Loucy (cell line): ENCODE data around the gene HLA-A.

Experiments
- H2AFZ ChIP-seq: fragments of 200-600 bp; sonication (generic); 2 replicates; pipeline ENCODE4 v1.6.0; 2016; ENCODE audit warnings: antibody characterized with exemption, mild to moderate bottlenecking, low read length, moderate library complexity
- H3F3A ChIP-seq: fragments of 200-600 bp; 2 replicates; pipeline ENCODE4 v1.6.0; 2016; ENCODE audit warnings: antibody characterized with exemption, low read depth, mild to moderate bottlenecking
- H3K27me3 ChIP-seq: fragments of 200-600 bp; sonication (generic); 2 replicates; pipeline ENCODE4 v1.6.1; 2014; ENCODE audit warnings: low read length, mild to moderate bottlenecking; ENCODE audit not compliant: insufficient read depth, poor library complexity, severe bottlenecking
- H3K36me3 ChIP-seq: fragments of 200-600 bp; sonication (generic); 2 replicates; pipeline ENCODE4 v1.6.1; 2016; ENCODE audit warnings: low read length; ENCODE audit not compliant: insufficient read depth
- H3K4me1 ChIP-seq: fragments of 200-600 bp; sonication (generic); 2 replicates; pipeline ENCODE4 v1.5.1; 2014; ENCODE audit warnings: low read length, mild to moderate bottlenecking; ENCODE audit not compliant: insufficient read depth, poor library complexity, severe bottlenecking
- H3K4me2 ChIP-seq: fragments of 200-600 bp; sonication (generic); 2 replicates; pipeline ENCODE4 v1.6.0; 2014; ENCODE audit warnings: antibody characterized with exemption, low read length, low read depth, mild to moderate bottlenecking; ENCODE audit not compliant: poor library complexity, severe bottlenecking
- H3K4me3 ChIP-seq: fragments of 200-600 bp; sonication (generic); 2 replicates; pipeline ENCODE4 v1.5.1; 2014; ENCODE audit warnings: low read length, mild to moderate bottlenecking, mixed read lengths; ENCODE audit not compliant: poor library complexity, severe bottlenecking
- H3K79me2 ChIP-seq: fragments of 200-600 bp; sonication (generic); 2 replicates; pipeline ENCODE4 v1.6.1; 2014; ENCODE audit warnings: low read length; ENCODE audit not compliant: insufficient read depth
- H3K9ac ChIP-seq: fragments of 200-600 bp; sonication (generic); 2 replicates; pipeline ENCODE4 v1.6.0; 2014; ENCODE audit warnings: mild to moderate bottlenecking, low read depth, low read length, moderate library complexity; ENCODE audit not compliant: poor library complexity, severe bottlenecking
- H3K9me2 ChIP-seq: fragments of 200-600 bp; sonication (generic); replicated peaks from 2 replicates; pipeline ENCODE4 v1.6.1; 2016; ENCODE audit warnings: low read depth, low read length, mixed read lengths
- H3K9me3 ChIP-seq: fragments of 200-600 bp; sonication (generic); 2 replicates; pipeline ENCODE4 v1.6.1; 2014; ENCODE audit warnings: mild to moderate bottlenecking, antibody characterized with exemption, low read length, low read depth; ENCODE audit not compliant: insufficient read depth
- H4K20me1 ChIP-seq: fragments of 200-600 bp; sonication (generic); 2 replicates; pipeline ENCODE4 v1.6.0; 2014; ENCODE audit warnings: antibody characterized with exemption, low read length, mild to moderate bottlenecking; ENCODE audit not compliant: insufficient read depth, poor library complexity, severe bottlenecking
- EZH2phosphoT487 ChIP-seq: fragments of 200-600 bp; IDR thresholded peaks from 2 replicates; pipeline ENCODE4 v1.6.1; 2018; ENCODE audit warnings: antibody characterized with exemption, mild to moderate bottlenecking, moderate library complexity, borderline replicate concordance
- TF ChIP-seq, protein P1 (sequence below): fragments of 200-600 bp; sonication (generic); conservative IDR thresholded peaks from 2 replicates; pipeline ENCODE4 v1.5.1; 2014; ENCODE audit warnings: mild to moderate bottlenecking, antibody characterized with exemption, low read length

Gene HLA-A

DNA sequence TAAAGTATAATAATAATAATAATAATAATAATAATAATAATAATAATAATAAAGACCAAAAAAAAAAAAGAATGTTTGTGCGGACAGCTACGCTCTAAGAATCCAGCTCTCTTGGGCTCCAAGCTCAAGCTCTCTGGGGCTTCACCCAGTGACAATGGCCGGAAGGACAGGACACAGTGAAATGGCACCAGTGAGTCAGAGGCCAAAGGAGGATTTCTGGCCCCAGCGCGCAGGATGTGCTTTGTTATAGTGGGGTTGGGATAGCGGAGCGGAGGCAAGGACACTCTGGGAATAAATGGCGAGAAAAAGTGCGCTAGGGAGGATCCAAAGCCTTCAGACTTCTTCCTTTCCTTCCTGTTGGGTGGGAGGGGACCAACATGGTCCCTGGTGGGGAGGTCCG lies 38.2 kb downstream of the HLA-A start:
- Histone ChIP-seq H3K36me3 (no peaks in the 10 kb centered on the region), H3K79me2 (no peaks in the 10 kb centered on the region), H3K4me3 (no peak overlapping the region), H2AFZ (no peak overlapping the region), H3K4me1 (peaks cover 8% of the 10 kb centered on the region), H3F3A (no peaks in the 10 kb centered on the region), H3K9me3 (no peaks in the 10 kb centered on the region), H3K9me2 (no peaks in the 10 kb centered on the region), H4K20me1 (no peaks in the 10 kb centered on the region), H3K4me2 (no peak overlapping the region), H3K9ac (no peak overlapping the region), H3K27me3 (no peaks in the 10 kb centered on the region)
- no peak for TF ChIP-seq EZH2phosphoT487
- TF ChIP-seq, protein P1, sequence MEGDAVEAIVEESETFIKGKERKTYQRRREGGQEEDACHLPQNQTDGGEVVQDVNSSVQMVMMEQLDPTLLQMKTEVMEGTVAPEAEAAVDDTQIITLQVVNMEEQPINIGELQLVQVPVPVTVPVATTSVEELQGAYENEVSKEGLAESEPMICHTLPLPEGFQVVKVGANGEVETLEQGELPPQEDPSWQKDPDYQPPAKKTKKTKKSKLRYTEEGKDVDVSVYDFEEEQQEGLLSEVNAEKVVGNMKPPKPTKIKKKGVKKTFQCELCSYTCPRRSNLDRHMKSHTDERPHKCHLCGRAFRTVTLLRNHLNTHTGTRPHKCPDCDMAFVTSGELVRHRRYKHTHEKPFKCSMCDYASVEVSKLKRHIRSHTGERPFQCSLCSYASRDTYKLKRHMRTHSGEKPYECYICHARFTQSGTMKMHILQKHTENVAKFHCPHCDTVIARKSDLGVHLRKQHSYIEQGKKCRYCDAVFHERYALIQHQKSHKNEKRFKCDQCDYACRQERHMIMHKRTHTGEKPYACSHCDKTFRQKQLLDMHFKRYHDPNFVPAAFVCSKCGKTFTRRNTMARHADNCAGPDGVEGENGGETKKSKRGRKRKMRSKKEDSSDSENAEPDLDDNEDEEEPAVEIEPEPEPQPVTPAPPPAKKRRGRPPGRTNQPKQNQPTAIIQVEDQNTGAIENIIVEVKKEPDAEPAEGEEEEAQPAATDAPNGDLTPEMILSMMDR: no peak

DNA sequence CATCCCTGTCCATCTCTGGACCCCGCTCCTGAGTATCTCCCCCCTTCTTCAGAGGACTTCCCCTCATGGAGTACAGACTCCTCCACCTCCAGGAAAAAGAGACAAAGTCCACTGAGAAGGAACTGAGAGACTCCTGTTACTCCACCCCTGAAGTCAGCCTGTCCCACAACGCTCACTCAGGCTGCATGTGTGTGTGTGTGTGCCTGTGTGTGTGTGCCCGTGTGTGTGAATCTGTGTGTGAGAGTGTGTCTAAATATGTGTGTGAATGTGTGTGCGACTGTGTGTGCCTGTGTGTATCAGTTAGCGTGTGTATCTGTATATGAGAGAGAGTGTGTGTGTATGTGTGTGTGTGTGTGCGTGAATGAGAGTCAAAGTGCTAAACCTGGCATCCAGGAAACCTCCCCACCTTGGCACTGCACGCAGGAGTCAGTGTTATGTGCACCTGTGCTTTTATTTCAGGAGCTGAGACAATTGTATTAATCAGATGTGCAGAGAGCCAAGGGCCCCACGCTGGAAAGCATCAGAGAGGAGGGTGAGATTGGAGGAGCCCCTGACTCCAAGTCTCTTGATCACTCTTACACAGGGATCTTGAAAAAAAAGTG lies 39.0 kb downstream of the HLA-A start:
- Histone ChIP-seq H3K9me3 (no peaks in the 10 kb centered on the region), H4K20me1 (no peaks in the 10 kb centered on the region), H3K4me2 (no peak overlapping the region), H3K79me2 (no peaks in the 10 kb centered on the region), H3F3A (no peaks in the 10 kb centered on the region), H3K9me2 (no peaks in the 10 kb centered on the region), H2AFZ (no peak overlapping the region), H3K4me3 (no peak overlapping the region), H3K36me3 (no peaks in the 10 kb centered on the region), H3K27me3 (no peaks in the 10 kb centered on the region), H3K9ac (no peak overlapping the region), H3K4me1 (peaks cover 8% of the 10 kb centered on the region)
- TF ChIP-seq, protein P1: no peak
- no peak for TF ChIP-seq EZH2phosphoT487

DNA sequence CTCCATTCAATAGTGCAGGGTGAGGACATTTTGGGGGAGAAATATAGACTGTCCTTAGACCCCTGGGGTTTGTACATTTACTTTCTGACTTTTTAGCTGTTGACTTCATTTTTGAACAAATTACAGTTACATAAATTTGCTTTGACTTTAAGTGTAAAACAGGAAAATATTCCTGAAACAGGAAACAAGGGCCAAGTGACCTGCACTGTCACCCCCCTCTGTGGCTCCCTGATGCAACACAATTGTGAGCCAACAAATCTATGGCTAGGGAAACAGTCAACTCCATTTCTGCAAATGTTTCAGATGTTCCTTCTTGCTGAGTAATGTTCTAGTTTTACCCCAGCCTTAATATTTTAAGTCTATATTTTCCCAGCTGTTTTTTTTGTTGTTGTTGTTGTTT lies 39.8 kb downstream of the HLA-A start:
- Histone ChIP-seq H3F3A (no peaks in the 10 kb centered on the region), H3K4me3 (no peak overlapping the region), H4K20me1 (no peaks in the 10 kb centered on the region), H3K79me2 (no peaks in the 10 kb centered on the region), H3K36me3 (no peaks in the 10 kb centered on the region), H3K4me1 (peaks cover 4% of the 10 kb centered on the region), H3K27me3 (no peaks in the 10 kb centered on the region), H2AFZ (no peak overlapping the region), H3K9me3 (no peaks in the 10 kb centered on the region), H3K9ac (no peak overlapping the region), H3K4me2 (no peak overlapping the region), H3K9me2 (no peaks in the 10 kb centered on the region)
- no peak for TF ChIP-seq EZH2phosphoT487
- TF ChIP-seq, protein P1: no peak
